Astrocyte (in vitro differentiated cells and primary cell): ENCODE results near the gene ZNF516. TPM values are rescaled to one million over a fixed set of nuclear protein-coding genes. Genes with fewer than 3 reads are reported as not detected.

Source experiments
- DNase-seq: peaks from one replicate; pipeline ENCODE4 v3.0.0-alpha.2; 2010; ENCODE audit warnings: low read depth
- FAIRE-seq: peaks from 2 replicates; lab custom pipeline; 2011; peaks lifted over from hg19 to GRCh38; lab: Jason Lieb, UNC
- H2AFZ ChIP-seq: 2 replicates; pipeline ENCODE4 v1.6.0; 2012; ENCODE audit warnings: low read depth, low read length, inconsistent platforms
- H3K27ac ChIP-seq: 2 replicates; pipeline ENCODE4 v1.5.1; 2011; ENCODE audit warnings: low read depth, low read length, inconsistent platforms
- H3K27me3 ChIP-seq: 2 replicates; pipeline ENCODE4 v1.6.0; 2011; ENCODE audit warnings: low read length, inconsistent platforms; ENCODE audit not compliant: insufficient read depth
- H3K36me3 ChIP-seq: 2 replicates; pipeline ENCODE4 v1.5.1; 2011; ENCODE audit warnings: low read length, inconsistent platforms; ENCODE audit not compliant: insufficient read depth
- H3K4me1 ChIP-seq: 2 replicates; pipeline ENCODE4 v1.5.1; 2011; ENCODE audit warnings: low read length, inconsistent platforms; ENCODE audit not compliant: insufficient read depth
- H3K4me2 ChIP-seq: 2 replicates; pipeline ENCODE4 v1.6.0; 2012; ENCODE audit warnings: low read length, inconsistent platforms
- H3K4me3 ChIP-seq: 2 replicates; pipeline ENCODE4 v1.5.1; 2011; ENCODE audit warnings: low read depth, mild to moderate bottlenecking, low read length, inconsistent platforms; ENCODE audit not compliant: insufficient read depth
- H3K79me2 ChIP-seq: 2 replicates; pipeline ENCODE4 v1.6.0; 2012; ENCODE audit warnings: mild to moderate bottlenecking, low read length, inconsistent platforms; ENCODE audit not compliant: insufficient read depth
- H3K9ac ChIP-seq: 2 replicates; pipeline ENCODE4 v1.6.0; 2012; ENCODE audit warnings: mild to moderate bottlenecking, low read length, inconsistent platforms
- H3K9me3 ChIP-seq: 2 replicates; pipeline ENCODE4 v1.5.1; 2012; ENCODE audit warnings: low read depth, mild to moderate bottlenecking, low read length, inconsistent platforms; ENCODE audit not compliant: insufficient read depth
- H4K20me1 ChIP-seq: 2 replicates; pipeline ENCODE4 v1.6.0; 2012; ENCODE audit warnings: low read length, inconsistent platforms; ENCODE audit not compliant: insufficient read depth
- H3K27ac Mint-ChIP-seq: one replicate; pipeline ENCODE4 v1.8.0; 2021; ENCODE audit warnings: mild to moderate bottlenecking, mixed read lengths; ENCODE audit not compliant: unreplicated experiment
- H3K27me3 Mint-ChIP-seq: one replicate; pipeline ENCODE4 v1.8.0; 2021; ENCODE audit warnings: low read depth, mixed read lengths; ENCODE audit not compliant: unreplicated experiment
- H3K36me3 Mint-ChIP-seq: one replicate; pipeline ENCODE4 v1.8.0; 2021; ENCODE audit warnings: low read depth, mixed read lengths; ENCODE audit not compliant: unreplicated experiment
- H3K4me1 Mint-ChIP-seq: one replicate; pipeline ENCODE4 v1.8.0; 2021; ENCODE audit warnings: low read depth, mixed read lengths; ENCODE audit not compliant: unreplicated experiment
- H3K4me3 Mint-ChIP-seq: one replicate; pipeline ENCODE4 v1.8.0; 2021; ENCODE audit warnings: mild to moderate bottlenecking, moderate library complexity, mixed read lengths; ENCODE audit not compliant: unreplicated experiment
- H3K9me3 Mint-ChIP-seq: one replicate; pipeline ENCODE4 v1.8.0; 2021; ENCODE audit warnings: mild to moderate bottlenecking, mixed read lengths; ENCODE audit not compliant: unreplicated experiment
- CTCF ChIP-seq: IDR thresholded peaks from 2 replicates; pipeline ENCODE4 v1.5.1; 2011; ENCODE audit warnings: low read depth, mild to moderate bottlenecking, inconsistent platforms, low read length, moderate library complexity; ENCODE audit not compliant: insufficient read depth
- EZH2 ChIP-seq: IDR thresholded peaks from 2 replicates; pipeline ENCODE4 v1.6.1; 2012; ENCODE audit warnings: mild to moderate bottlenecking, low read length, inconsistent platforms; ENCODE audit not compliant: insufficient read depth
- total RNA-seq: library from RNA; stranded (reverse); gene quantifications from 2 replicates; pipeline ENCODE4 v1.2.1, GENCODE V29; 2021

The ZNF516 gene
- total RNA-seq, 1 donor from 2014 or later, result 59.8 TPM

GRCh38 chr18:76394780-76395476, 100.1 kb downstream of the ZNF516 start:
- Histone ChIP-seq H3K4me1 (no peaks in the 10 kb centered on the region), H3K9ac (no peak overlapping the region), H3K9me3 (no peaks in the 10 kb centered on the region), H4K20me1 (peaks cover 78% of the 10 kb centered on the region), H3K4me3 (no peak overlapping the region), H3K36me3 (no peaks in the 10 kb centered on the region), H3K4me2 (no peak overlapping the region), H3K27ac (no peak overlapping the region), H2AFZ (no peak overlapping the region), H3K79me2 (peaks cover 51% of the 10 kb centered on the region), H3K27me3 (no peaks in the 10 kb centered on the region)
- Mint-ChIP-seq H3K36me3 (peaks cover 2% of the 10 kb centered on the region), H3K9me3 (no peaks in the 10 kb centered on the region), H3K27me3 (no peaks in the 10 kb centered on the region), H3K4me3 (no peak overlapping the region), H3K27ac (peak overlapping the region; percentile 14), H3K4me1 (peaks cover 21% of the 10 kb centered on the region)
- peak; percentile 16 for DNase-seq
- FAIRE-seq, result no peak
- TF ChIP-seq CTCF (no peak), EZH2 (no peak)

- Mint-ChIP-seq H3K4me1 (peaks cover 26% of the 10 kb centered on the region), H3K4me3 (no peak overlapping the region), H3K27me3 (no peaks in the 10 kb centered on the region), H3K36me3 (peaks cover 16% of the 10 kb centered on the region), H3K9me3 (no peaks in the 10 kb centered on the region), H3K27ac (peak overlapping the region; percentile 62)
- Histone ChIP-seq H3K27me3 (no peaks in the 10 kb centered on the region), H3K4me3 (no peak overlapping the region), H2AFZ (no peak overlapping the region), H3K27ac (no peak overlapping the region), H3K4me2 (no peak overlapping the region), H4K20me1 (peaks cover 79% of the 10 kb centered on the region), H3K79me2 (peaks cover 60% of the 10 kb centered on the region), H3K9me3 (no peaks in the 10 kb centered on the region), H3K9ac (no peak overlapping the region), H3K36me3 (no peaks in the 10 kb centered on the region), H3K4me1 (no peaks in the 10 kb centered on the region)
- FAIRE-seq (no peak), DNase-seq (no peak)
- no peak for TF ChIP-seq EZH2
- TF ChIP-seq CTCF, result no peak
Measured at GRCh38 chr18:76392349-76392748, 102.7 kb downstream of the ZNF516 start.

- H3K79me2 ChIP-seq, result peaks cover 61% of the 10 kb centered on the region
- H3K36me3 ChIP-seq, result no peaks in the 10 kb centered on the region
- TF ChIP-seq CTCF (no peak), EZH2 (no peak)
- no peak overlapping the region for H3K4me3 ChIP-seq
- Mint-ChIP-seq H3K27me3 (no peaks in the 10 kb centered on the region), H3K9me3 (no peaks in the 10 kb centered on the region), H3K27ac (peak overlapping the region; percentile 62), H3K36me3 (peaks cover 16% of the 10 kb centered on the region), H3K4me3 (no peak overlapping the region), H3K4me1 (peaks cover 28% of the 10 kb centered on the region)
- H2AFZ ChIP-seq, result no peak overlapping the region
- no peak for DNase-seq
- H3K9me3 ChIP-seq, result no peaks in the 10 kb centered on the region
- no peaks in the 10 kb centered on the region for H3K27me3 ChIP-seq
- H4K20me1 ChIP-seq, result peaks cover 78% of the 10 kb centered on the region
- FAIRE-seq, result no peak
- no peak overlapping the region for H3K27ac ChIP-seq
- H3K9ac ChIP-seq, result no peak overlapping the region
- H3K4me1 ChIP-seq, result no peaks in the 10 kb centered on the region
- no peak overlapping the region for H3K4me2 ChIP-seq
Measured at GRCh38 chr18:76391746-76392145, 103.3 kb downstream of the ZNF516 start.
